NCI-H1092 treated with DMSO at 0.1 percent for 48 hours (cell line): ENCODE results near the gene EEFSEC.

Source experiments
- DNase-seq: peaks from one replicate; lab custom pipeline; 2025; lab: John Stamatoyannopoulos, UW

EEFSEC gene

GRCh38 chr3:128394033-128394432 is 240.8 kb downstream of the EEFSEC start:
- no peak for DNase-seq

DNA sequence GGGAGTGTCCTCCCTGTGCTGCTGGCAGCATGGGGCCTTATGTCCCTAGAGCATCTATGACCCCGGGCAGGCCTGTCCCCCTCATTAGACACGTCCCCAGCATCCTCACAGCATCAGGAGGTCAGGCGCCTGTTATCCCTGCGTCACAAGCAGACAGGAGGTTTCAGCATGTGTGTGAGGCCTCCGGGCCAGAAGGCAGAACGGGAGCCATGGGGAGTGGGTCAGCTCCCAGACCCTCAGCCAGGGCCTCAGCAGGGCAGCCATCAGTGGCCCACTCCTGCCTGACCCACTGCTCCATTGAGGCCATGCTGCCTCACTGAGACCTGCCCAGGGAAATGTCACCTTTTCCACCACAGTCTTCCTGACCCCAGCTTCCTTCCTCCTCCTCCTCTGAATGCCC is 241.8 kb downstream of the EEFSEC start:
- DNase-seq = no peak

- no peak for DNase-seq
Measured at GRCh38 chr3:128395500-128396162, 242.3 kb downstream of the EEFSEC start.

DNA sequence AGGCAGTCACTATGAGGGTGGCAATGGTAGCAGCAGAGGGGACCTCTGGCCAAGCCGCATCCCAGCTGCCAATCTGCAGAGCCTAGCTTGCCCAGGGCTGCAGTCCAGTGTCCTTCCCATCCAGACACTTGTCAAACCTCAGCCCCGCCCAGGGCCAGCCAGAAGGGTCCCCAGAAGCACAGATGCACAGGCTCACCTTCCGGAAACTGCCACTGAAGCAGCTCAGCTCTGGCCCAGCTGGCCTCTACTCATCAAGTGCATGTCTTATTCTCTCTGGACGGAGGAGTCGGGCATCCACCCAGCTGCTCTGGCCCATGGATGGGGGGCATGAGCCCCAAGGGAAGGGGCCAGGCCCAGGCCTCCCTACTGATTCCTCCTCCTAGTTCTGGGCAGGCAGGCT is 244.2 kb downstream of the EEFSEC start:
- no peak for DNase-seq

GRCh38 chr3:128398586-128398985 is 245.3 kb downstream of the EEFSEC start:
- DNase-seq = no peak

DNA sequence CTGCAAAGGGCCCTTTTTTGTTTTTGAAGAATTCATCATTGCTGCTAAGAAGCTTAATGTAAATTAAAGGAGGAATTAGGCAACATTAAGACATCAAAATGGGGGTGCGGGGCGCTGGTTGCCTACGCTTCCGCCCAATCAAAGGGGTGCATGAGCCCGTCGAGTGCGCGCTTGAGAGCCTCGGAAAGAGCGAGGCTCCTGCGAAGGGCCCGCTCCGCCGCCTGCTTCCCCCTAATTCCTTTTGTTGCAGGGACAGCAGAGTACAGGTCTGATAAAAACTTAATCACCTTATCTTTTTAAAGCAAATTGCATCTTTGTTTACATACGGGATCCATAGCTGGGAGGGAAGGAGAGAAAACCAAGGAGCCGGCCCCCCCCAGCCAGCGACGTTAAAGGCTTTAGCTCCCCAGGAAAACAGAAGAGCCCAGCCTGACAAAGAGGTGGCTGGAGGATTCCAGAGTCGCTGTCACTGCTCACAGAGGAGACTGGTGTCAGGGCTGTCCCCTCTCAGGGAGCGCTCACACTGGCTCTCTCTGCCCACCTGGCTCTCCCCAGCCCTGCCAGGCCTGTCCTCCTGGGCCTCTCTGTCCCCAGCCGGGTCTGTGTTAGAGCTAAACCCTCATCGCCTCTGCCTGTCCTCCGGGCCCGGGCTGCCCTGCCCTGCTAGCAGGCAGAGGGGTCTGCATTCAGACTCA is 246.1 kb downstream of the EEFSEC start:
- no peak for DNase-seq

DNA sequence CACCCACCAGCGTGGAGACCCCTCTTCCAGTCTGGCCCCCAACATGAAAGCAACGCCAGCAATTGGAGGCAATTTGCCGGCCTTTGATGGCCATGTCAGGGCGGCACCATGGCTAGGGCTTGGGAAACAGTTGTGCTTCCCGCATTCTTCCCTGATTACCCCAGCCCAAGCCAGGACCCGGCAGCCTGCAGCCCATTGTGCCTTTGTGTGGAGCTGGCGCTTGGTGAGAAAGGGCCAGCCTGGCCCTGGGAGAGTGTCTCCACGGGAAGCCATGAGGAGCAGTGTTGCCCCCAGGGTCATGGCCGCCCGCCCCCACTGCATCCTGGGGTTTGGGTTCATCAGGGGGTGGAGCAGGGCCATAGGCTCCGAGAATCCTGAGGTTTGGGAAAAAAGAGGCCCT is 247.4 kb downstream of the EEFSEC start:
- no peak for DNase-seq

DNA sequence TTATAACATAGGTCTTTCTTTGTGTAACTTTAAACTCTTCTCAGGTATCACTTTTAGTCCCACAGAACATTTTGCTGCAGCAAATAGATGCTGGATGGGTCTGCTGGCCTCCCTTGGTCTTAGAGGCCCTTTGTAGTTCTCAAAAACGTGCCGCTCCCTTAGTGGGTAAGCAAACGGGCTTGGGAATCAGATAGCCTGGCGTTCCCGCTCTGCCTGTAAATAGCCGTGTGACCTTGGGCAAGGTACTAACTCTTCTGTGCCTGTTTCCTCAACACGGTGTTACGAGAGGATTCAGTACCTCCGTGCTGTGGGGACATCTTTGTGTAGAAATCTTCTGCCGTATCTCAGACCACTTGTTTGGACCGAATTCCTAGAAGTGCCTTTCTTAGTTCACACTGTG is 249.0 kb downstream of the EEFSEC start:
- DNase-seq = no peak

DNA sequence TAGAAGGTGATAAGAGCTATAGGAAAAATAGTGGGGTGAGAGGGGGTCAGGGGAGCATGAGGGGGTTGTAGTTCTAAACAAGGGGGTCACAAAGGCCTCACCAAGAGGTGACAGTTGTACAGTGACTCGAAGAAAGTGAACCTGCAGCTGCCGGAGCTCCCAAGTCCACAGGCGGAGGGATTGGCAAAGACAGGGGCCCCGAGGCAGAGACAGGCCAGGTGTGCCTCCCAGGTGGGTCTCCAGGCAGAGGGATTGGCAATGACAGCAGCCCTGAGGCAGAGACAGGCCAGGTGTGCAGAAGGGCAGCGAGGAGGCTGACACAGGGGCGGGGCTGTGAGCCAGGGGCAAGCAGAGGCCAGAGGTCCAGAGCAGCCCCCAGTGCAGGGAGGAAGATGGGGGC is 249.7 kb downstream of the EEFSEC start:
- no peak for DNase-seq

GRCh38 chr3:128404276-128405068 is 251.2 kb downstream of the EEFSEC start:
- peak; percentile 12 for DNase-seq

- DNase-seq = no peak
Measured at GRCh38 chr3:128405554-128406277, 252.4 kb downstream of the EEFSEC start.

DNA sequence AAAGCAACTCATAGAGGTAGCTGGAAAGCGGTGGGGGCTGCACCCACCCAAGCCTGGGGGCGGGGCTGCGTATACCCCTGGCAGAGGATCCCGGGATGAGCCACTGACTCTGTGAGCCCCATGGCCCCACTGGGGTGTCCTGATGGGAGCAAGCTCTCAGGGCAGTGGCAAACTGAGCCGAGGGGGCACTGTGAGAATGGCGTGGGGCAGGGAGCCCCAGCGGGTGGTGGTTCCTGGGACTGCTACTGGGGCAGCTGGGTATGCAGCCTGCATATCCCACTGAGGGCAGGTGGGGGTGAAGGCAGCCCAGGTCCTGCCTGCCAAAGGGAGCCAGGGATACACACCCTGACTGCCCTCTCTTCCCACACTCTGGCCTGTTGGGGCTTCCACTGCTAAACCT is 254.0 kb downstream of the EEFSEC start:
- no peak for DNase-seq

GRCh38 chr3:128408012-128408692 is 254.9 kb downstream of the EEFSEC start:
- no peak for DNase-seq

- DNase-seq = peak; percentile 16
Measured at GRCh38 chr3:128408693-128409623, 255.7 kb downstream of the EEFSEC start.

GRCh38 chr3:128409624-128410581 is 256.6 kb downstream of the EEFSEC start:
- no peak for DNase-seq

- no peak for DNase-seq
Measured at GRCh38 chr3:128410669-128411573, 257.6 kb downstream of the EEFSEC start.

DNA sequence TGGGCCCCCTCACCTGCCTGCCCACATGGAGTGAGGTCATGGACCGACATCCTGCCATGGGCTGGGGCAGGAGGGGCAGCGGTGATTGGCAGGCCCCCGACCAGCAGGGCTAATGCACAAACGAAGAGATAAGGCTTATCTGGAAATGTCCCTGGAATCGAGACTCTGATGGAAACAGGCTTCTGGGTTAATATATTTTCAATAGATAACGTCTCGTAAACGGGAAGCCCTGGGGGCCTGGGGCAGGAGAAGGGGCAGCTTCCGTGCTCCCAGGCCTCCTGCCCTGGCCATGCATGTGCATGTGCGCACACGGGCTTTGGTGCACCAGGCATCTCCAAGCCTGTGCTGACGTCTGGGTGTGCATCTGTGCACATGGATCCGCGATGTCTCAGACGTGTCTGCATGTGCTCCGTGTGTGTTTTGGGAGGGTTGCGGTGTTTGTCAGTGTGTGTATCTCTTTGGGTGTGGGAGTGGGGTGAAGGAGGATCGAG is 258.3 kb downstream of the EEFSEC start:
- DNase-seq = no peak
